Measurements from ENCODE around the gene PNLIP.

Gene PNLIP

DNA sequence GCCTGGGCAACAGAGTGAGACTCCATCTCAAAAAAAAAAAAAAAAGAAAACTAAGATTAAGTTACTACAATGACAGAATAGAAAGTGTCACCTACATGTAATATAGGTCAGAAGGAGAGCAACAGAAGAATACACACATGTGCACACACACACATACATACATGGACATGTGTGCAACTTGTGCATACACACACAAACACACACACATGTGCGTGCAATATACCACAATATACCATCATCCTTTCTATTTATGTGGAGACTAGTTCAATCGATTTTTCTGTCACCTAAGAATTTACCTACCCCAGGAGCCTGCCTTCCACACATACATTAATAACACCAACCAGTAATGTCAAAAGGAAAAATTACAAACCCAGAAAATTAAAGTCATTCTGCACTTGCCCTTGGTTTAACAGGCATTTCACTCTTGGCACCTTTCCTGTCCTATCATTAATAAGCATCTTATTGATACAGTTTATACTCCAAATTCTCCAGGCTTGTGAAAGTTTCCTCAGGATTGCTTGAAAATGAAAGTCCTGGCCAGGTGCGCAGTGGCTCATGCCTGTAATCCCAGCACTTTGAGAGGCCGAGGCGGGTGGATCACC is 47.5 kb downstream of the PNLIP start:
- no peak for DNase-seq (ENCODE audit: low read depth in 1 of 2, low spot score in 1 of 2)
- Histone ChIP-seq H3K4me3 (replicated peaks; ENCODE audit: insufficient read depth, low read length) (no peak overlapping the region), H3K27ac (replicated peaks) (no peak overlapping the region), H3K27me3 (ENCODE audit: insufficient read depth, poor library complexity, severe bottlenecking) (no peaks in the 10 kb centered on the region)
- TF ChIP-seq GABPA (IDR thresholded peaks at IDR 0.05; ENCODE audit: low read depth) (no peak), SPI1 (IDR thresholded peaks at IDR 0.05; ENCODE audit: borderline replicate concordance, low read depth) (no peak), POLR2AphosphoS5 (IDR thresholded peaks at IDR 0.05; ENCODE audit: low read depth) (no peak)
- TF ChIP-seq, protein P1, sequence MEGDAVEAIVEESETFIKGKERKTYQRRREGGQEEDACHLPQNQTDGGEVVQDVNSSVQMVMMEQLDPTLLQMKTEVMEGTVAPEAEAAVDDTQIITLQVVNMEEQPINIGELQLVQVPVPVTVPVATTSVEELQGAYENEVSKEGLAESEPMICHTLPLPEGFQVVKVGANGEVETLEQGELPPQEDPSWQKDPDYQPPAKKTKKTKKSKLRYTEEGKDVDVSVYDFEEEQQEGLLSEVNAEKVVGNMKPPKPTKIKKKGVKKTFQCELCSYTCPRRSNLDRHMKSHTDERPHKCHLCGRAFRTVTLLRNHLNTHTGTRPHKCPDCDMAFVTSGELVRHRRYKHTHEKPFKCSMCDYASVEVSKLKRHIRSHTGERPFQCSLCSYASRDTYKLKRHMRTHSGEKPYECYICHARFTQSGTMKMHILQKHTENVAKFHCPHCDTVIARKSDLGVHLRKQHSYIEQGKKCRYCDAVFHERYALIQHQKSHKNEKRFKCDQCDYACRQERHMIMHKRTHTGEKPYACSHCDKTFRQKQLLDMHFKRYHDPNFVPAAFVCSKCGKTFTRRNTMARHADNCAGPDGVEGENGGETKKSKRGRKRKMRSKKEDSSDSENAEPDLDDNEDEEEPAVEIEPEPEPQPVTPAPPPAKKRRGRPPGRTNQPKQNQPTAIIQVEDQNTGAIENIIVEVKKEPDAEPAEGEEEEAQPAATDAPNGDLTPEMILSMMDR (IDR thresholded peaks at IDR 0.05; ENCODE audit: insufficient read depth, low read length) = no peak
- TF ChIP-seq, protein P2, sequence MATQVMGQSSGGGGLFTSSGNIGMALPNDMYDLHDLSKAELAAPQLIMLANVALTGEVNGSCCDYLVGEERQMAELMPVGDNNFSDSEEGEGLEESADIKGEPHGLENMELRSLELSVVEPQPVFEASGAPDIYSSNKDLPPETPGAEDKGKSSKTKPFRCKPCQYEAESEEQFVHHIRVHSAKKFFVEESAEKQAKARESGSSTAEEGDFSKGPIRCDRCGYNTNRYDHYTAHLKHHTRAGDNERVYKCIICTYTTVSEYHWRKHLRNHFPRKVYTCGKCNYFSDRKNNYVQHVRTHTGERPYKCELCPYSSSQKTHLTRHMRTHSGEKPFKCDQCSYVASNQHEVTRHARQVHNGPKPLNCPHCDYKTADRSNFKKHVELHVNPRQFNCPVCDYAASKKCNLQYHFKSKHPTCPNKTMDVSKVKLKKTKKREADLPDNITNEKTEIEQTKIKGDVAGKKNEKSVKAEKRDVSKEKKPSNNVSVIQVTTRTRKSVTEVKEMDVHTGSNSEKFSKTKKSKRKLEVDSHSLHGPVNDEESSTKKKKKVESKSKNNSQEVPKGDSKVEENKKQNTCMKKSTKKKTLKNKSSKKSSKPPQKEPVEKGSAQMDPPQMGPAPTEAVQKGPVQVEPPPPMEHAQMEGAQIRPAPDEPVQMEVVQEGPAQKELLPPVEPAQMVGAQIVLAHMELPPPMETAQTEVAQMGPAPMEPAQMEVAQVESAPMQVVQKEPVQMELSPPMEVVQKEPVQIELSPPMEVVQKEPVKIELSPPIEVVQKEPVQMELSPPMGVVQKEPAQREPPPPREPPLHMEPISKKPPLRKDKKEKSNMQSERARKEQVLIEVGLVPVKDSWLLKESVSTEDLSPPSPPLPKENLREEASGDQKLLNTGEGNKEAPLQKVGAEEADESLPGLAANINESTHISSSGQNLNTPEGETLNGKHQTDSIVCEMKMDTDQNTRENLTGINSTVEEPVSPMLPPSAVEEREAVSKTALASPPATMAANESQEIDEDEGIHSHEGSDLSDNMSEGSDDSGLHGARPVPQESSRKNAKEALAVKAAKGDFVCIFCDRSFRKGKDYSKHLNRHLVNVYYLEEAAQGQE (IDR thresholded peaks at IDR 0.05; ENCODE audit: insufficient replicate concordance, low read depth) = no peak

DNA sequence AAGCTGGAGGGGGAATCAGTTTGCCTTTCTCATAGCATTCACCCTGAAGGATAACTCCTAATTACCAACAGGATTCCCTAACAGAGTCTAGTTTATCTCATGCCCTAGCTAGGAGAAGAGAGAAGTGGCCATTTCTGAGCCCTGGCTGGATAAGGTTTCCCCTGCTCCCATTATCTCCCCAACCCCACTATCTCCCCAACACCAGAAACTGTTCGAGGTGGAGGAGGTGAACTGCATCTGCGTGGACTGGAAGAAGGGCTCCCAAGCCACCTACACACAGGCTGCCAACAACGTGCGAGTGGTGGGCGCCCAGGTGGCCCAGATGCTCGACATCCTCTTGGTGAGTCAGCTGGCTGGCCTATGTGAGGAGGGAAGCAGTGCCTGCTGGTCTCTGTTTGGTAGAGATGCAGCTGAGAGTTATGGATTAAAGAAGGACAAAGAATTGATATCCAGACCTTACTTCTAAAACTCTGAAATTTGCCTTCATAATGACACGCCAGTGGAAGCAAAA is 48.8 kb downstream of the PNLIP start:
- no peak for TF ChIP-seq SPI1 (IDR thresholded peaks at IDR 0.05; ENCODE audit: borderline replicate concordance, low read depth)
- TF ChIP-seq, protein P2 (IDR thresholded peaks at IDR 0.05; ENCODE audit: insufficient replicate concordance, low read depth) = no peak
- TF ChIP-seq, protein P1 (IDR thresholded peaks at IDR 0.05; ENCODE audit: insufficient read depth, low read length) = no peak
- no peak for TF ChIP-seq GABPA (IDR thresholded peaks at IDR 0.05; ENCODE audit: low read depth)
- TF ChIP-seq POLR2AphosphoS5 (IDR thresholded peaks at IDR 0.05; ENCODE audit: low read depth) = no peak
- DNase-seq (ENCODE audit: low read depth in 1 of 2, low spot score in 1 of 2) = no peak
- Histone ChIP-seq H3K27me3 (ENCODE audit: insufficient read depth, poor library complexity, severe bottlenecking) (no peaks in the 10 kb centered on the region), H3K4me3 (replicated peaks; ENCODE audit: insufficient read depth, low read length) (no peak overlapping the region), H3K27ac (replicated peaks) (no peak overlapping the region)

DNA sequence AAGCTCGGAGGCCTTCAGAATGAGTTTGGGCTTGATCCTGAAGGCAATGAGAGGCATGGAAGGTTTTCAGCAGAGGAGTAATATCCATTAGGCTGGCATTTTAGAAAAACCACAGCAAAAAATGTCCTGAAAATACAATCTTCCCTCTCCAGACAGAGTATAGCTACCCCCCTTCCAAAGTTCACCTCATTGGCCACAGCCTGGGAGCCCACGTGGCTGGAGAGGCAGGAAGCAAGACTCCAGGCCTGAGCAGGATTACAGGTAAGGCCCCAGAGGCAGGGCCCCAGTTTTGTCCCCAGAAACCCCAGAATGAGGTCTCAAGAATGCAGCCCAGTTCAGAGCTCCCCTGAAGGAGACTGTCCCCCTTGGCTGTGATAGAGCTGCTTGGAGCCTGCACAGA is 50.3 kb downstream of the PNLIP start:
- Histone ChIP-seq H3K27ac (replicated peaks) (no peak overlapping the region), H3K4me3 (replicated peaks; ENCODE audit: insufficient read depth, low read length) (no peak overlapping the region), H3K27me3 (ENCODE audit: insufficient read depth, poor library complexity, severe bottlenecking) (no peaks in the 10 kb centered on the region)
- DNase-seq (ENCODE audit: low read depth in 1 of 2, low spot score in 1 of 2) = no peak
- TF ChIP-seq, protein P1 (IDR thresholded peaks at IDR 0.05; ENCODE audit: insufficient read depth, low read length) = no peak
- TF ChIP-seq POLR2AphosphoS5 (IDR thresholded peaks at IDR 0.05; ENCODE audit: low read depth) (no peak), GABPA (IDR thresholded peaks at IDR 0.05; ENCODE audit: low read depth) (no peak), SPI1 (IDR thresholded peaks at IDR 0.05; ENCODE audit: borderline replicate concordance, low read depth) (no peak)
- TF ChIP-seq, protein P2 (IDR thresholded peaks at IDR 0.05; ENCODE audit: insufficient replicate concordance, low read depth) = no peak

Data from HL-60 (cell line).